ENCODE measurements around the gene PHACTR3.

PHACTR3 gene

DNA sequence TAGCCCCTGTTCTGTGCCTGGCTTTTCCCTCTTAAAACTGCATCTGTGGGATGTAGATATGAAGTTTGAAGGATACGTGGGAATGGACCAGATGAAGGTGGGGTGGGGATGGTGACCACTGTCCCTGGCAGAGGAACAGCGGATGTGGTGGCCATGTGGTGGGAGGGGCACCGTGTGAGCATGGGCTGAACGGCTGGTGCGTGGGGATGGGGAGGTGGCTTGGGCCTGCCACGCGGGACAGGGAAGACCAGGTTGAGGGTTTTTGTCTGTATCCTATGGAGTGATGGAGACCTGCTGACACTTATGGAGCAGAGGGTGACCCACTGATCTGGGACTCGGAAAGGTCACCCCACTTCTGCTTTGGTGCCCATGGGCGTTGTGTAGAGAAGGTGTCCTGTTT, 19.2 kb downstream of the PHACTR3 start:
- no peaks in the 10 kb centered on the region for H3K4me1 ChIP-seq
- no peak overlapping the region for H3K4me3 ChIP-seq
- peaks cover 0 to 39% of the 10 kb centered on the region in 2 donors for H3K27me3 ChIP-seq
- no peaks in the 10 kb centered on the region for H3K36me3 ChIP-seq
- TF ChIP-seq, protein P1, sequence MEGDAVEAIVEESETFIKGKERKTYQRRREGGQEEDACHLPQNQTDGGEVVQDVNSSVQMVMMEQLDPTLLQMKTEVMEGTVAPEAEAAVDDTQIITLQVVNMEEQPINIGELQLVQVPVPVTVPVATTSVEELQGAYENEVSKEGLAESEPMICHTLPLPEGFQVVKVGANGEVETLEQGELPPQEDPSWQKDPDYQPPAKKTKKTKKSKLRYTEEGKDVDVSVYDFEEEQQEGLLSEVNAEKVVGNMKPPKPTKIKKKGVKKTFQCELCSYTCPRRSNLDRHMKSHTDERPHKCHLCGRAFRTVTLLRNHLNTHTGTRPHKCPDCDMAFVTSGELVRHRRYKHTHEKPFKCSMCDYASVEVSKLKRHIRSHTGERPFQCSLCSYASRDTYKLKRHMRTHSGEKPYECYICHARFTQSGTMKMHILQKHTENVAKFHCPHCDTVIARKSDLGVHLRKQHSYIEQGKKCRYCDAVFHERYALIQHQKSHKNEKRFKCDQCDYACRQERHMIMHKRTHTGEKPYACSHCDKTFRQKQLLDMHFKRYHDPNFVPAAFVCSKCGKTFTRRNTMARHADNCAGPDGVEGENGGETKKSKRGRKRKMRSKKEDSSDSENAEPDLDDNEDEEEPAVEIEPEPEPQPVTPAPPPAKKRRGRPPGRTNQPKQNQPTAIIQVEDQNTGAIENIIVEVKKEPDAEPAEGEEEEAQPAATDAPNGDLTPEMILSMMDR (IDR thresholded peaks at IDR 0.05) = no peak
- no peak for DNase-seq
- intact Hi-C loops (cut with DNase I; ENCODE audit: low total_unique reads) = no loop called here
- H3K27ac ChIP-seq = no peak overlapping the region
- H3K9me3 ChIP-seq = no peaks in the 10 kb centered on the region

DNA sequence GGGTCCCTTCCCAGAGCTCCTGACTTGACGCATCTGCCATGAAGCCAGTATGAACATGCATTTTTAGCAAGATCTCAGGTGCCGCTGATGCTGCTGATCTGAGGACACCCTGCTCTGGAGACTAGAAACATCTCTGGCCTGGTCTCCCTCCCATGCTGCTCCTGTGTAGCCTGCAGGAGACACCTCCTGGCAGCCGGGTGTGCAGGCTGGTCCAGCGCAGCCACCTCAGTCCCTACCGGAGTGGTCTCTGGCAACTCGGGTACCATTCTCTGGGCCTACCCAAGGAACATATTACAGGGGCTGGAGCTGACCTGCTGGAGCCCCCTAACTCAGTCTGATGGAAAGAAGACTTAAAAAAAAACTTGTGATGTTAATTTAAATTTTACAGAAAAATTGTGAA, 20.1 kb downstream of the PHACTR3 start:
- Histone ChIP-seq H3K4me3 (no peak overlapping the region), H3K9me3 (no peaks in the 10 kb centered on the region), H3K36me3 (no peaks in the 10 kb centered on the region), H3K4me1 (no peaks in the 10 kb centered on the region), H3K27me3 (peaks cover 0 to 34% of the 10 kb centered on the region in 2 donors), H3K27ac (no peak overlapping the region)
- no peak for DNase-seq
- TF ChIP-seq, protein P1 (IDR thresholded peaks at IDR 0.05) = no peak
- intact Hi-C loops (cut with DNase I; ENCODE audit: low total_unique reads) = no loop called here

DNA sequence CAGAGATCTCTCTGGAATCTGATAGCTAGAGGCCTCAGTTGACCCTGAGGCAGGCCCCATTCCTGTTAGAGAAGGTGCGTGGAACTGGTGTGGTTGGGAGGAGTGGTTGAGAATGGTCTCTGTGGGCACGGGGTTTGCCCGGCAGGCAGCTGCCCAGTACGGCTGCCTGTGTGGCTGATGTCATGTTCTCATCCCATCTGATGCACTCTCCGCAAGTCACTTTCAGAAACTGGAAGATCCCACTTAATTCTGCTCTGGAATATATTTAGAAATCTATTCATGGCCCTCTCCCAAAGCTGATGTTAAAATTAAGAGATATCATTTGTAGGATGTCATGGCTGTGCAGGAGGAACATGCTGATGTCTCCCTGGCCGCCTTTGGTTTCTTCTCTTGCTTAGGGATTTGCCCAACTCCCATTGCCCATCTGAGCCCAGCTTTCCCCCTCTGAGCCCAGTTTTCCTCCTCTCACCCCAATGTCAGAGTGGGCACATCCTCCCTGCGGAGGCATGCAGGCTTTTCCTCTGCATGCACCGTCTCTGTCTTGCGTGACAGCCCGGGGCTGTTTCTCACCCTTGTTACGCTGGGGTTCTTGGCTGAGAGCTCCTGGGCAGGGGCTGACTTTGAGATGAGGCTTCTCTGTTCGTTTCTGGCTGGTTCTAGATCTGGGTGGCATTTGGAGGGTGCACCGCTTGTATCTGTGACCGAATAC, 21.0 kb downstream of the PHACTR3 start:
- Histone ChIP-seq H3K36me3 (no peaks in the 10 kb centered on the region), H3K4me1 (no peaks in the 10 kb centered on the region), H3K27ac (no peak overlapping the region), H3K4me3 (no peak overlapping the region), H3K27me3 (peaks cover 0 to 25% of the 10 kb centered on the region in 2 donors), H3K9me3 (no peaks in the 10 kb centered on the region)
- TF ChIP-seq, protein P1 (IDR thresholded peaks at IDR 0.05) = no peak
- intact Hi-C loops (cut with DNase I; ENCODE audit: low total_unique reads) = no loop called here
- no peak for DNase-seq

DNA sequence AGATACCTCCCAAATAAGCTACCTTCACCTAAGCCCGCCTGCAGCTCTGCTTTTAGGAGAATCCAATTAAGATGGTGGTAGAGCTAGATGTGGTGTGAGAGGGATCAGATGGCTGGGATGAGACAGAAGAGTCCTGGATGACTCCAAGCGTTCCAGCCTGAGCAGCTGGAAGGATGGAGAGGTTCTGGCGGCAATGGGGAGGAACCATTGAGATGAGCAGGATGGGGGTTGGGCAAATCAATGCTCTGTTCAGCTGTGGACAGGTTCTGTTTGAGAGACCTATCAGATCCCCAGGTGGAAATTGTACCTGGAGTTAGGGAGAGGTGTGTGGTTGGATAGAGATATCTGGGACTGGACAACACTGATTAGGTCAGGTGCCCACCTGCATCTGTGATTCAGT, 23.0 kb downstream of the PHACTR3 start:
- Histone ChIP-seq H3K27ac (no peak overlapping the region), H3K27me3 (peaks cover 0 to 19% of the 10 kb centered on the region in 2 donors), H3K4me3 (no peak overlapping the region), H3K4me1 (no peaks in the 10 kb centered on the region), H3K9me3 (no peaks in the 10 kb centered on the region), H3K36me3 (no peaks in the 10 kb centered on the region)
- intact Hi-C loops (cut with DNase I; ENCODE audit: low total_unique reads) = no loop called here
- TF ChIP-seq, protein P1 (IDR thresholded peaks at IDR 0.05) = no peak
- DNase-seq = peak in 1 of 2 donors; percentile 13

DNA sequence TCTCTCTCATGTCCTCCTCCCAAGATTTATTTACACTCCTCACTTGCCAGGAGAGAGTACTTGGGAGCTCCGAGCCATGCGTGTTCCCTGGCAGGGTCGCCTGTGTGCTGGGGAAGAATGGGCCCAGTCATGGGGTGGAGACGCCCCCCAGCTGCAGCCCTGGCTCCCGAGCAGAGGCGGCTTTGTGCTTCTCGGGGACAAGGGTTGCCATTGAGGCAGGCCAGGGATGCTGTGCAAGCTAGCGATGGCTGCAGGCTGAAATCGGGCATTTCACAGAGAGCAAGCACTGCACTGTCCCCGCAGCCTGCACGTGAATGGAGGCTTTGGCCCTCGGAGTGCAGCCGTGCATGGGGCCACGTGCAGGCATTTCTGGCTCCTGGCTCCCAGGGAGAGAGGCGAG, 23.8 kb downstream of the PHACTR3 start:
- Histone ChIP-seq H3K4me1 (no peaks in the 10 kb centered on the region), H3K9me3 (no peaks in the 10 kb centered on the region), H3K36me3 (no peaks in the 10 kb centered on the region), H3K4me3 (no peak overlapping the region), H3K27me3 (peaks cover 0 to 16% of the 10 kb centered on the region in 2 donors), H3K27ac (no peak overlapping the region)
- TF ChIP-seq, protein P1 (IDR thresholded peaks at IDR 0.05) = no peak
- no peak for DNase-seq
- intact Hi-C loops (cut with DNase I; ENCODE audit: low total_unique reads) = no loop called here

Measured in tibial artery (tissue), 4 donors.